Loucy (cell line): Measurements from ENCODE around the gene KRTAP4-9.

Source experiments
- EZH2phosphoT487 ChIP-seq: fragments of 200-600 bp; IDR thresholded peaks from 2 replicates; pipeline ENCODE4 v1.6.1; 2018; ENCODE audit warnings: antibody characterized with exemption, mild to moderate bottlenecking, moderate library complexity, borderline replicate concordance
- TF ChIP-seq, protein P1 (sequence below): fragments of 200-600 bp; sonication (generic); conservative IDR thresholded peaks from 2 replicates; pipeline ENCODE4 v1.5.1; 2014; ENCODE audit warnings: mild to moderate bottlenecking, antibody characterized with exemption, low read length

DNA sequence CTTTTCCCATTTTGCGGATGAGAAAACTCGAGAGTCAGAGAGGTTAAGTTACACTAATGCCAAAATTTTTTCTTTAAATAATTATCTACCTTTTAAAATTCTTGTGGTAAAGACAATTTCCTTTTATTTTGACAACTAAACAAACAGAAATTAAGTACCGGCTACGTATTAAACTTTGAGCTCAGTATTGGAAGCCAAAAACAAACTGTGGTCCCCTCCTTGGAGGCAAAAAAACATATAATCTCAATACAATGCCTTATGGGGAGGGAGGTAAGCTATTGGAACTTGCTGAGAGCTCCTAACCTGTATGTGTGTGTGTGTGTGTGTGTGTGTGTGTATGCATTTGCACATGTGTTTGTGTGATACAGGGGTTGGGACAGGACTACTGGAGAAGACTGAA lies 41.7 kb upstream of the KRTAP4-9 start:
- no peak for TF ChIP-seq EZH2phosphoT487
- TF ChIP-seq, protein P1, sequence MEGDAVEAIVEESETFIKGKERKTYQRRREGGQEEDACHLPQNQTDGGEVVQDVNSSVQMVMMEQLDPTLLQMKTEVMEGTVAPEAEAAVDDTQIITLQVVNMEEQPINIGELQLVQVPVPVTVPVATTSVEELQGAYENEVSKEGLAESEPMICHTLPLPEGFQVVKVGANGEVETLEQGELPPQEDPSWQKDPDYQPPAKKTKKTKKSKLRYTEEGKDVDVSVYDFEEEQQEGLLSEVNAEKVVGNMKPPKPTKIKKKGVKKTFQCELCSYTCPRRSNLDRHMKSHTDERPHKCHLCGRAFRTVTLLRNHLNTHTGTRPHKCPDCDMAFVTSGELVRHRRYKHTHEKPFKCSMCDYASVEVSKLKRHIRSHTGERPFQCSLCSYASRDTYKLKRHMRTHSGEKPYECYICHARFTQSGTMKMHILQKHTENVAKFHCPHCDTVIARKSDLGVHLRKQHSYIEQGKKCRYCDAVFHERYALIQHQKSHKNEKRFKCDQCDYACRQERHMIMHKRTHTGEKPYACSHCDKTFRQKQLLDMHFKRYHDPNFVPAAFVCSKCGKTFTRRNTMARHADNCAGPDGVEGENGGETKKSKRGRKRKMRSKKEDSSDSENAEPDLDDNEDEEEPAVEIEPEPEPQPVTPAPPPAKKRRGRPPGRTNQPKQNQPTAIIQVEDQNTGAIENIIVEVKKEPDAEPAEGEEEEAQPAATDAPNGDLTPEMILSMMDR, result no peak
